Measurements from ENCODE around the gene TMEM161A.

The TMEM161A gene

GRCh38 chr19:19095691-19096090 lies 42.6 kb downstream of the TMEM161A start:
- DNase-seq = no peak

DNA sequence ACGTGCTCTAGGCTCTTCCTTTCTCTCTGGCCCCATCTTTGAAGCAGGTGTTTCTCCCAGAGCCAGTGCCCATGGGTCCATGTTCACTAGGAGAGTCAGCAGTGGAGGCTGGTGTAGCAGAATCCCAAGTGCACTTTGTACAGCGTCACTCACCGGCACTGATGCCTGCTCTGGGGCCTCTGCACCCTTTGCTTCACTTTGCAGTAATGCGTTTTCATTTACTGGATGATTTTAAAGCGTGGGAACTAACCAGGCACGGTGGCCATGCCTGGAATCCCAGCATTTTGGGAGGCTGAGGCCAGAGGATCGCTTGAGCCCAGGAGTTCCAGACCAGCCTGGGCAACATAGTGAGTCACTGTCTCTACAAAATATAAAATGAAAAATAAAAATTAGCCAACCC lies 43.8 kb downstream of the TMEM161A start:
- no peak for DNase-seq

DNA sequence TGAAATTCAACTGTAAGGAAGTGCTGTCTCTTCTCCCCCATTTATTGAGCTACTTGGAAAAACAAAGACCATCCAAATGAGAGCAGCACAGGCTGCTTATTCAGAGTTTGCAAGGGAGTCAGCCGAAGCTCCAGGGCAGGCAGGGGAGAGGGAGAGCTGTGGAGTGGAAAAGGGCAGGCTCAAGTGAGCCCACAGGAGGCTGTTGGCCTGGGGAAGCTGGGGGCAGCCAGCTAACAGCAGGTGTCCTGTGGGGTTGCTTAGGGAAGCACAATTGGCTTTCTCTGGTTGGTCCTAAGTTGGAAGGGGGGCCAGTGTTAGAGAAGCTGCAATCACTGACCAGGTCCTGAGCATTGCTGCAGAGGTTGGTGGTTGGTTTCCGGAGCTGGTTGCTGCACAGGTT lies 50.6 kb downstream of the TMEM161A start:
- DNase-seq = no peak

- no peak for DNase-seq
These were observed 54.7 kb downstream of the TMEM161A start for GRCh38 chr19:19083413-19084178.

DNA sequence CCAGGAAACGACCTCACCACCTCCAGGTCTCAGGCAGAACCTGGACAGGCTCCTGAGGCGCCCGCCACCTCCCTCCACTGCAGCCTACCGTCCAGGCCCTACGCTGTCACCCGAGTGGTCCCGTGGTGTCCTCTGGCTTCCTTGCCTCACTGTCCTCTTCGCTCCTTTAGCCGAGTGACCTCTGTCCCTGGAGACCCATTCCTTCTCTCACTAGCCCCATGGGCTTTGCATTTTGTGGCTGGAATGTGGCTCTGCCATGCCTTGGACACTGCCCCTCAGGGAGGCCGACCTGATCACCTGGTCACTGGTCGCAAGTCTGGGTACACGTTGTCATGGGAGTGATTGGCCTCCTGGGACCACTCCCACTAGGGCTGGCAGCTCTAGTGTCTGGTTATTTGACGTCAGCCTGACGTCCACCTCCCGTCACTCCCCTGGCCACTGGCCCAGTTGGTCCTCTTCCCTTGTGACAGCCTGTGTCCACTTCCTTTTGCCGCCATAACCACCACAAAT lies 56.6 kb downstream of the TMEM161A start:
- DNase-seq = no peak

DNA sequence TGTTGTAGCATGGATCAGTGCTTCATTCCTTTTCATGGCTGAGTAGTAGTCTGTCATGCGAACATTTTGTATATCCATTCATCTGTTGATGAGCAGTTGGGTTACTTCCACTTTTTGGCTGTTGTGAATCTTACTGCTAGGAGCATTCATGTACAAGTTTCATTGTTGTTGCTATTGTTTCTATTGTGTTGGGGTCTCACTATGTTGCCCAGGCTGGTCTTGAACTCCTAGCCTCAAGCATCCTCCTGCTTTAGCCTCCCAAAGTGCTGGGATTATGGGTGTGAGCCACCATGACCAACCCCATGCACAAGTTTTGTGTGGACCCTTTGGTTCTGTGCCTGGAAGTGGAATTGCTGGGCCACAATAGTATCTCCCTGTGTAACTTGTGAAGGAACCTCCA lies 58.7 kb downstream of the TMEM161A start:
- DNase-seq = no peak

- DNase-seq = no peak
These were observed 59.5 kb downstream of the TMEM161A start for GRCh38 chr19:19078801-19079200.

GRCh38 chr19:19077103-19077502 lies 61.2 kb downstream of the TMEM161A start:
- no peak for DNase-seq

- DNase-seq = no peak
These were observed 61.8 kb downstream of the TMEM161A start for GRCh38 chr19:19076476-19076875.

GRCh38 chr19:19075126-19075525 lies 63.2 kb downstream of the TMEM161A start:
- DNase-seq = no peak

DNA sequence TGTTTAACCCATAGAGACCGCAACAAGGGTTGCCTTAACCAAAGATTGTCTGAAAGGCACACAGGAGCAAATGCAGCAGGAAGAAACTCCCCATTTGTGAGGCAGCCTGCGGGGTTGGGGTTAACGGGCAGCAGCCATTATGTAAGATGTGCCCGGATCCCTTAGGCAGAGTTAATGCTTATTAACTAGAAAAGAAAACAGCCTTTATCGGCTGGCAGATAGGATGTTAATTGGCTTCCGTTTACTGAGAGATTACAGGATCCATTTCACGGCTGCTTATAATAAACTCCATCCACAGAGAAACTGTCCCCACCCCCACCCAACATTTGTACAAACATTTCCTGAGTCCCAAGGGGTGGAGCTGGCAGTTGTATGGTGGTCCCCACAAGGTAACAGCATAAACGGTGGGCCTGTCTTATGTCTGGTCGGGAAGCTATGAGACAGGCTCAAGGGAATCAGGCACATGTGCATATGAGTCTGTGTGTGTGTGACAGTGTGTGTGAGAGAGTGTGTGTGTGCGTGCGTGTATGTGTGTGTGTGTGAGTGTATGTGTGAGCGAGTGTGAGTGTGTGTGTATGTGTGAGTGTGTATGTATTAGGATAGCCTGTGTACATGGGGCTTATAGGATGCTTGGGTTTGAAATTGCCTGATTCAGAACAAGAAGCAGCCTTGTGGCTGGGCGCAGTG lies 63.9 kb downstream of the TMEM161A start:
- DNase-seq = no peak

DNA sequence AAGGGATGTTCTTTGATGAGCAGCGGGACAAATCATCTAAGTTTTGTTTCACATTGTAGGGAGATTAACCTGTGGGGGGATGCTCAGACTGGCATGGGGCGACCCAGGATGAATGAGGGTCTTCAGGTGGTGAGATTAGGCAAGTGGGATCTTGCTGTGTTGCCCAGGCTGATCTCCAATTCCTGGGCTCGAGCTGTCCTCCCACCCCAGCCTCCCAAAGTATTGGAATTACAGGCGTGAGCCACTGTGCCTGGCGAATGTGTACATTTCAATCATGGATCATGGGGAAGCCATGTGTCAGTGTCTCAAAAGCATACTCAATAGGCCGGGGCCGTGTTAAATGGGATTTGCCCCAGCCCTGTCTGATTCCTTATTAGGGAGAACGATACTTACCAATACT lies 66.4 kb downstream of the TMEM161A start:
- no peak for DNase-seq
